Left cardiac atrium (tissue), 4 donors: ENCODE measurements around the gene GALNT9. TPM values are rescaled to one million over a fixed set of nuclear protein-coding genes. Genes with fewer than 3 reads are reported as not detected.
A peak's percentile ranks its signal among the peaks of the same experiment; 100 is the strongest.

Experiments
- ATAC-seq, 2 donors: fragments of 200-7000 bp; cut with Tn5 transposase; one replicate each; pipeline ENCODE4 v1.9.1; 2020; ENCODE audit warnings: mild to moderate bottlenecking in 2 of 2, moderate library complexity in 2 of 2
- DNase-seq: peaks from one replicate; pipeline ENCODE4 v3.0.0-alpha.2; 2020
- intact Hi-C, 2 donors: fragments of 100-400 bp; cut with DNase I; formaldehyde crosslinking; loops; one replicate each; pipeline versions ENCODE4 v1.14.1 to v1.15.1; 2022 to 2023
- total RNA-seq, 2 donors: library from RNA; stranded (reverse); fragmentation: NEBNext Ultra II Directional; extraction: Animal tissue kit (Norgen Biotek cat#: 25700); gene quantifications; one replicate each; pipeline ENCODE4 v1.2.1, GENCODE V29; 2021
- donor health status: DM: no; HTN: yes; CAD: no.
- donor health status: DM: no; HTN: yes; CAD: no; lungs with severe emphysema.
- donor health status: DM: yes; HTN: yes; CAD: no.
- donor health status: Dilated cardiomyopathy.

Gene GALNT9
- total RNA-seq, 2 donors from 2014 or later: 2.6 to 2.7 TPM

DNA sequence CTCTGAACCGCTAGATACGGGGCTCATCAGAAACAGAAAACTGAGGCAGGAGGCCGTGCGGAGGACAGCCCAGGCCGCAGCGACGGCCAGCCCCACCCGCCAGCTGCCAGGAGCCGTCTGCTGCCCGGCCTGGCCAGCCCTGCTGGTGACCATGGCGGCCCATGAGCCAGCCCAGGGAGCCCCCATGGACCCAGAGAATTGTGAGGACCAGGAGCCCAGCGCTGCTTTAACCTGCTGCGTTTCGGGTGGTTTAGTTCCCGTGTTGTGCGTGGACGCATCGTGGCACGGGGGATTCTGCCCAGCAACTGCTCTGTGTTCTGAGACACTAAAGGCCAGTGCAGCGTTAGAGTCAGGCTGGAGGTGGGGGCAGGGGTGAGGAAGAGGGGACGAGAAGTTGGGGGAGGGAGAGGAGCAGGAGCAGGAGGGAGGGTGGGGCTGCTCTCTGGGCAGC, 140.9 kb downstream of the GALNT9 start:
- no peak for ATAC-seq
- DNase-seq: no peak
- intact Hi-C loops: no loop called here

DNA sequence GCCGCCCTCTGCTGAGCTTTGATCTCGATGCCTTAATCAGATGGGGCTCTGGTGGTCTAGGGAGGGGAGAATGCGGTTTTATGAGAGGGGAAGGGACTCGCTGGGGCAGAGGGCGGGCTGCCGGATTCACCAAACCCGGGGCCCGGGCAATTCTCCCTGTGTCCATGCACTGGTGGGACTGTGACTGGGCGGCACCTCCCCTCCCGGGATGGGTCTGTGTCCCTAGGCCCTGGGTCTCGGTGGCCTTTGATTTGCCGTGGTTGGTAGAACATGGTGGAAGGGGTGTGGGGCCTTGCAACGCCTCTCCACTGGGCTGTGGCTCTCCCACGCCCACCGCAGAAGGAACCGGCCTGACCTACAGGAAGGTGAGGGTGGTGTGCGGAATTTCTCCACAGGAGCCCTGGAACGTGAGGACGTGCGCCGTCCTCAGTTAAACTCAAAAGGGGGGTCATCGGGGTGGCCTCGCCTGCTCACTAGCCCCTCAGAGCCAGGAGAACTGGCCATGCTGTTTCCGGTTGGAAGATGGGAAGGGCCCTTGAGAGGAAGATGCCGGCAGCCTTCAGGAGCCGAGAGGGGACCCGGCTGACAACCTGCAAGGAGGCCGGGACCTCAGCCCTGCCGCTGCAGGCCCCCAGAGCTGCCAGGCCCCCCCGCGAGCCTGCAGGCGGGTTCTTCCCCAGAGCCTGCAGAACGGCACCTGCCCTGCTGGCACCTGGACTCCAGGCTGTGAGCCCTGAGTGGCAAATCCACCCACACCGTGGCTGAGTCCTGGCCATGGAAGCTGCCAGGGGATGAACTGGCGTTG, 141.5 kb downstream of the GALNT9 start:
- intact Hi-C loops: no loop called here
- DNase-seq (no peak), ATAC-seq (no peak)

DNA sequence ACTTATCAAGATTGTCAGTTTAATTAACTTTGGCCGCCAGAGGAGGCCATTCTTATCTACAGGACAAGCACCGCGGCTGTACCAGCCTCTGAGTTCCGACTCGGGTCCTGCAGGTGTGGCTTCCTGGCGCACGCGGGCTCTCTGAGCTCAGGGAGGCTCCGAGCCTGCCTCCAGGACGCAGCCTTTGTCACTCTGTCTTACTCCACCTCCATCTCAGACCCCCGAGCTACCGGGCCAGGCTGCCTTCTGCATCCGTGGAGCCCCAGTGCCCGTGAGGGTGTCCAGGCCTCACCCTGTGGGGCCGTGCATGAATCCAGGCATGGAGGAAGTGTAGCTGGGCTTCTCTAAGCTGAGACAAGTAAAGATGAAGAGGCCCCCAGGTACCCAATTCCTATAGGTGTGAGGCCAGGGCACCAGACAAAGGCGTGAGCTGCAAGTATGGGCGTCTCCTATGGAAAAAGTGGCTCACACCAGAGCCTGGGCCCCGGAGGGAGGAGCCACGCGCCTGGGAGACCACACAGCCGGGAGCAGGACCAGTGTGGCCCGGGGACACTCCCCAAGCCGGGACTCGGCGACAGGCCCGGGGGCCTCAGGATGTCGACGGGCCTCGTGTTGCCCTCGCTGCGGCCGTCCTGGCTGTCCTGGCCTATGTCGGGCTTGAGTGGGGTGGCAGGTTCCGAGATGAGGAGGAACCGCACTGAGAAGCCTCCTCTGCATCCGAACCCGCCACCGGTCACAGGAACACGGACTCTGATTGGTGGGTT, 142.3 kb downstream of the GALNT9 start:
- ATAC-seq (no peak), DNase-seq (no peak)
- intact Hi-C loops: no loop called here

DNA sequence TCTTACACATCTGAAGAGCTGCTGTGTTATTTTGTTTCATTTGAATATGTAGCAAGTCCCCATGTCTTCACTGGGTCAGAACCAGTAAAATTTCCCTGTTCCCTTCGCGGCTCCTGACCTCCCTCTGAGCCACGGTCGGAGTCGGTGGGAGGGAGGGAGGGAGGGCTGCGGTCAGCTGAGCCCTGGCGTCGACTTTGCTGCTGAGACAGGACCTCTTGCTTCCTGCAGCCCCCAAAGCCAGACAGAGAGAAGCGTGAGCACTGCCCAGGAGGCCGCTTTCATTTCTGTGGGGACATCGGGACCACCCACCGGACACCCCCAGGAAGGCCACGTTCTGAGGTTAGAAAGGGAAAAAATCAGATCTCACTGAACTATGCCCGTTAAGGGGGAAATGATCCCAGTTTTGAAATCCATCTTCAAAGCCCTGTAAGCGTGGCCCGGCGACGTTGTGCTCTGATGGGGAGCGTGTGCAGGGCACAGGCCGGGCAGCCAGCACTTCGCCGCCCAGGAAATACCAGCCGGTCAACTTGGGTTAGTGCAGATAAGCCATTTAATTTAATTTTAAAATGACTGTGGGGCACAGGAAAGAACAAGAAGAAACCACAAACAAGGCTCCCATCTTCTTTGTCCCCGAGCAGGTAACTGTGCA, 143.1 kb downstream of the GALNT9 start:
- intact Hi-C loops: no loop called here
- DNase-seq (no peak), ATAC-seq (no peak)

DNA sequence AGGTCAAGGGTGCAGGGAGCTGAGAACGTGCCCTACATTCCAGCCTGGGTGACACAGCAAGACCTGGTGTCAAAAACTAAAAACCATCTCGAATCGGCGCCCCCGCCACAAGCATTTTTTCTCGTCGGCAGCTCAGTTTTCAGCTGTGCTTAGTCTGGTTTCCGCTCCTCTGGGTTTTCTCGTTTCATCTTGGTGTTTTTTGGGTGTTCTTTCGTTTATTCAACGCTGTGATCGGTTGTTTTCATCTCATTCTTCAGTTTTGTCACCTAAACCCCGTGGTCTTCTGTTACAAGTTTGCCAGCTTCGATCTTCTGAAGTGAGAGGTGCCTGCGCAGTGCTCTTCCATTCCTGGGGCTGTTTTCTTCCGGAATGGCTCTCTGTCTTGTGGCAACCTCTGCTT, 143.7 kb downstream of the GALNT9 start:
- DNase-seq (no peak), ATAC-seq (no peak)

DNA sequence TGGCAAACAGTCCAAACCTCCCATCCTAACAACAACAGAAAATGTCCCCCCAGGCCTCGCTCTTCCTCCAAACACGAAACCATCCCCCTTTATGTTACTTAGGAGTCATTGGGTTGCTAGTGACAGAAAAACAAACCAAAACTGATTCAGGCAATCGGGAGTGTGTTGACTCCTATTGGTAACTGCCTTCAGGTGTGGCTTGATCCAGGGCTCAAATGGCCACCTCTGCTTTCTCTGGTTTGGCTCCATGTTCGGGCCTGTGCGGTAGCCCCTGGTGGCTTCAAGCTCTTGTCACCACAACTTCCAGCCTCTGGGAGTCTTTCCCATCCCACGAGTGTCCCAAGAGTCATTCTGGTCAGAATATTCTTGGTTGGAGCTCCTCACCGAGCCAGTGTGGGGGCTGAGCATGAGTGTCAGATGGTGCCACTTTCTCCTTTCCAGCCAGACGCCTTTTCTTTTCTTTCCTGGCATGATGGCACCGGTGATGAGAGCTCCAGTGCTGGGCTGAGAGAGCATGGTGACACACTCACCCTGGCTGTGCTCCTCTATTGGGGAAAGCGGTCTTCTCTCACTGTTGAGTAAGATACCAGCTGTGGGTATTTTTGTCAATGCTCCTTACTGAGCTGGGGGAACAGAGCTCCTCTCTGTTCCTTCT, 146.6 kb downstream of the GALNT9 start:
- DNase-seq (no peak), ATAC-seq (no peak)
- intact Hi-C loops: no loop called here

More for the DNA sequence above, 143.7 kb downstream of the GALNT9 start:
- intact Hi-C loops: no loop called here

DNA sequence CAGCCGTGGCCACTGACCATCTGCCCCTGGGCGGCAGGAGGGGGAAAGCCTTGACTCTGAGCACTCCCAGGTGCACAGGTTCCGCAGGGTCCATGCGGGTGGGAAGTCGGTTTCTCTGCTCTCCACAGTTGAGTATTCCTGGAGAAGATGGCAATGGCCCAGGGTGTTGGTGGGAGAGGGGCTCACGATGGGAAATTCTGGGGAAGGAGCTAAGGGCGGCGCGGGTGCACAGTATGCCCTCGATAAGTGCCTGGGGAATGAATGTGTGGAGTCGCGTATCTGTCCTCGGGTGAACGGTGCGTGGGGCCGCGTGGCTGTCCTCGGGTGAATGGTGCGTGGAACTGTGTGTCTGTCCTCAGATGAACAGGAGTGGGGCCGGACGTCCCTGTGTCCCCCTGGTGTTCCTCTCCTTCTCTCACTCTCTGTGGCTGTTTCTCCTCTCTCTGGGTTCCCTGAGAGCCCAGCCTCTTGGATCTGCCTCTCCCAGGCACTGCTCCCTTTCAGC, 147.1 kb downstream of the GALNT9 start:
- intact Hi-C loops: no loop called here
- no peak for DNase-seq
- no peak for ATAC-seq

DNA sequence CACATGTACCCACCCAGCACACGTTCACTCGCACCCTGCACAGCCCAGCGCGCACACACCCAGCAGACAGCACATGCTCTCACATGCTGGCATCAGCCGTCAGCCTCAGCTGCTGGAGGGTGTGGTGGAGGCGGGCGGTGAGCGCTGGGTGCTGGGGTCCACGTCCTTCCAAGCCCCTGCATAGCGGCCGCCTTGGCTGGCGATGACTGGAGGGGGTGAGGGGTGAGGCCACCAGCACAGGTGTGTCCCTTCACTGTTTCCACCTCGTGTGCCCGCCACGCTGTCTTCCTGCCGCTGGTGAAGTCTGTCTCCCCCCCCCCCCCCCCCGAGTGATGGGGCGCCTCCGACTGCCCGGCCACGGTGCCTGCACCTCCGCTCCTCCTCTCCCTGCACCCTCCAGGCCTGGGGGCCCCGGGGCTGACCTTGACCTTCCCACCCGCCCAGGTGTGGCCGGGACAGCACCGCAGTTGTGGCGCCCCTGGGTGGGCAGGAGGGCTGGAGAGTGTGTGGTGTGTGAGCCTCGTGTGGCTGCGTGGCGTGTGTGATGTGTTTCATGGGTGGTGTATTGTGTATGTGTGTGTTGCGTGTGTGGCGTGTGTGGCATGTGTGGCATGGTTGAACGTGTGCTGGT, 147.7 kb downstream of the GALNT9 start:
- intact Hi-C loops: no loop called here
- ATAC-seq: no peak
- no peak for DNase-seq

DNA sequence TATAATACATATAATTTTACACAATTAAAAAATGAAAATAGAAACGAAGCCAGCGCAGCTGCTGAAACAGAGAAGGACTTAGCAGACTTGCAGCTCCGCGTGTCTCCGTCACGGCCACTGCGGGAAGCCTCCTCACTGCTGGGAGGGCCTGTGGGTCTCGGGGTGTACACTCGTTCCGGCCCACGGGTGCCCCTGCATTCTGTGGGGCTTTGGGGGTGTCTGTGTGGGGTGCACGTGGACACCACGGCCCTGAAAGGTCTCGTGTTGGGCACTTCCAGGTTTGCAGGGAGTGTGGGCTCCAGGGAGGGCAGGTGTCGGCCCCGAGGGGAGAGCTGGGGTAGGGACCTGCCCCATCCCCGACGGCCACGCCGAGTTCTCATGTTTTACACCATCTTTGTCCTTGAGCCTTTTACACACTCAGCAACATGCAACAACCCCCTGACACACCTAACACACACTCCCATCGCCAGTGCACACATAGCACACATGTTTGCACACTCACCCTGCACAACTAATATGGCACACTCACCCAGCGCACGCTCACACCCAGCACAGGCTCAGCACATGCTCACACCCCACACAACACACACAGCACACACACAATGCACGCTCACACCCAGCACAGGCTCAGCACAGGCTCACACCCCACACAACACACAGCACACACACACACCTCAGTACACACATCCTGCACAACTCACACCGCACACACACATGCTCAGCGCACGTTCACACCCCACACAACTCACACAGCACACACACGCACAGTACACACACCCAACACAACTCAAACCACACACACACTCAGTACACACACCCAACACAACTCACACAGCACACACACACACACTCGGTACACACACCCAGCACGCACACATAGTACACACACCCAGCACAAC, 148.5 kb downstream of the GALNT9 start:
- no peak for ATAC-seq
- intact Hi-C loops: no loop called here
- DNase-seq: peak; percentile 11

DNA sequence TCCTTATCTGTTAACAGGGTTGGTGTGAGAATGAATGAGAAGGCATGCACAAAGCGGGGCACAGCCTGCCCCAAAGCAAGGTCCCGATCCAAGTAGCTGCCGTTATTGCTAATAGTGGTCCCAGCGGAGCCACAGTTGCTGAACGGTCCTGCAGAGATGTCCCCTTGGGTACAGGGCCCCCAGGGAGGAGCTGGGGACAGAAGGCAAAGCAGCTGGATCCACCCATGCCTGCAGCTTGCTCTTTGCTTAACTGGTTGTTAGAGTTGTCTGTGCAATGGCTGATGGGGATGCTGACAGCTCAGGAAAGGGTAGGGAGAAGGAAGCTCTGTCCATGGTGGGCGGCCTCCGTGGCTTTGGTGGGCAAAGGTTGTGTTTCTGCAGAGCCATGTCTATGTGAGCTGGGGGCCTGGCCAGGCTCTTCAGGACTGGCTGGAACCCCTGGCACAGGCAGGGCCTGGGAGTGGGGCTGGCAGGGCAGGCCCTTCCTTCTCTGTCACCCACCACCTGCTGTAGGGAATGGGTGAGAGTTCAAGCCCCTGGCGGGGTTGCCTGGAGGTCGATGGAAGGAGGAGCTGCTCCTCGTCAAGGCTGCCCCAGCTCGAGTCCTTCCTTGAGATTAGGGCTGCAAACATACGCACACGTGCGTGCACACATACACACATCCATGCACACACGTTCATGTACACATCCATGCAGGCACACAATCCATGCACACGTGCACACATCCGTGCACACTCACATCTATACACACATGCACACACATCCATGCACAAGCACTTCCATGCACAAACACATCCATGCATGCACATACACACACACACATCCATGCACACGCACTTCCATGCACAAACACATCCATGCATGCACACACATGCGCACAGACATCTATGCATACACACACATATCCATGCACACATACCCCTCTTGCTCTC, 149.7 kb downstream of the GALNT9 start:
- intact Hi-C loops: no loop called here
- DNase-seq: no peak
- no peak for ATAC-seq

DNA sequence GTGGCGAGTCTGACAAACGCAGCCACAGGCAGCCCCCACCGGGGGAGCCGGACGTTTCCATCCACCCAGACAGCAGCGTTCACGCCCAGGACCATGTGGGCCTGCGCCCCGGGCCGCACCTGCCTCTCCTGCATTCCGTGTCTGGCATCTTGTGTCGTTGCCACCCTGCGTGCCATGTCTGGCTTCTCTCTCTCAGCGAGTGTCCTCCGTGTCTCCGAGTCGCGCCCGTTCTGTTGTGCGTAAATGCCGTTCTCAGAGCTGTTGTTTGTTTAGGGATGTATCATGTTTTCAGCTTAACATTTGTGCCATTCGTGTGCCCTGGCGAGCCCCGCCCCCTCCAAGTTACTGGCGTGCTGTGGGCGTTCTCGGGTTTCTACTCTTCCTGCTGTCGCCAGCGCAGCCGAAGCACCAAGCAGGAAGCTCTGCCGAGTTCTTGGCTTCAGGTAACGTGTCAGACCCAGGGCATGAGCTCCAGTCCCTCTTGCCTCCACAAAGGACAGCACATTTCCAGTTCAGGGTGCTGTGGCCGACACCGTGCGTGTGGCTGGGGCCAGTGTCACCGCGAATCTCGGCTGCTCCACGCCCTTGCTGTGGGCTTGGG, 150.5 kb downstream of the GALNT9 start:
- DNase-seq (no peak), ATAC-seq (no peak)
- intact Hi-C loops: no loop called here

DNA sequence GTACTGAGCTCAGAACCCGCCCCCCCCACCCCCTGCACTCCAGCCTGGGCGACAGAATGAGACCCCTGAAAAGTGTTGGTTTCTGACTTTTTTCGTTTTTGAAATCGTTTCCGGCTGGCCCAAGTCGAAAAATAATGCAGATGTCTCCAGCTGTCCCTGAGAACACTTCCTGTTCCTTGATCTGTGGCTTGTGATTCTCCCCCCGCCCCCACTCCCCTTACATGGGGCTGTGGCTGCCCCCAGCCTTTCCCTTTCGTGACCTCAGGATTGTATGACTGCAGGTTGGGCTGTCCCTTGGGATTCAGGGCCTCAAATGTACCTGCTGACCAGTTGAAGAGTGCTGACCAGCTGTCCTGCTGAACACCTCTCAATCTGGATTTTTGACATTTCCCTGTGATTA, 151.1 kb downstream of the GALNT9 start:
- DNase-seq: no peak
- intact Hi-C loops: no loop called here
- no peak for ATAC-seq

DNA sequence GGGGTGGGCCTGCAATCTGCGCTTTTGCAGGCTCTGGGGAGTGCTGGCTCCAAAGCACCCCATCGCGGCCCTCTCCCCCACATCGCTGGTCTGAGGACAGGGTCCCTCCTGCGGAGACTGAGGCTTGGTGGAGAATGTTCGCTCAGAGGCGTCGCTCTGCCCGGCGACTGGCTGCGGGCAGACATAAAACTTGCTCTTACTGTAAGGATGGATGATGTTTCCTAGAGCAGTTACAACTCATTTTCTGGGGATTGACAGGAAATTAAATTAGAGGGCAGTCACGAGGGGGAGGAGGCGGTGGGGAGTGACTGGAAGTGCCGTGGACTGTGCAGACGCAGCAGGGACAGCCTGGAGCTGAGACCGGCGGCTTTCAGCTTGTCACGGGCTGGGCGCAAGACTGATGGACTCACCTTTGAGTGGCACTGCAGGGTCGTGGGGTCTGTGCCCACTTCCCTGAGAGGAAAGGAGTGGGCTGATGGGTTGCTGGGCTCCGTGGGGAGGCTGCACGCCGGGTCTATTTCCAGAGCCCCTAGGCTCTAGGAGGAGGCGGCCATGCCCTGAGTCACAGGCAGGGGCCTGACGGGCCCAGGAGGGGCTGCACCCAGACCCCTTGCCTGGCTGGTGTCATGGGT, 152.4 kb downstream of the GALNT9 start:
- intact Hi-C loops: no loop called here
- peak; percentile 5 for DNase-seq
- ATAC-seq: no peak

DNA sequence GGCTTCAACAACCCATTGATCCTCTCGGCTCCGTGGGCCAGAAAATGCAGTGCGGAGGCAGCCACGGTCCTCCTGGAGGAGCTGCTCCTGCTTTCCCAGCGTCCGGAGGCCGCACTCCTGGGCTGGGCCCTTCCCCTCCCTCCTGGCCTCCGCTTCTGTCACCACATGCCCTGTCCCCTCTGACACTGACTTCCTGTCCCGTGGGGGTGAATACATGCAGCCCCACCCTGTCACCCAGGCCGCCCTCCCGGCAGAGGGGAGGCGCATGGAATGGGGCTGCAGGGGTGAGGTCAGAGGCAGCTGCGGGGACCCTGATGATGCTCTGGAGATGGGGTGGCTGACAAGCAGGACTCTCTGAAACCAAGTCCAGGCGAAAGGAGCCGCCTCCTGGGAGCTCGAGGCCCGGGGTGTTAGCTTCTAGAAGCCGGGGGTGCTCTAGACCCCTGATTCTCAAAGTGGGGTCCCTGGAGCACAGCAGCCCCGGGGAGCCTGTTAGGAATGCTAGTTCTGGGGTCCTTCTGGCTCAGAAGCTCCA, 152.9 kb downstream of the GALNT9 start:
- peak; percentile 13 for DNase-seq
- no peak for ATAC-seq
- intact Hi-C loops: no loop called here

DNA sequence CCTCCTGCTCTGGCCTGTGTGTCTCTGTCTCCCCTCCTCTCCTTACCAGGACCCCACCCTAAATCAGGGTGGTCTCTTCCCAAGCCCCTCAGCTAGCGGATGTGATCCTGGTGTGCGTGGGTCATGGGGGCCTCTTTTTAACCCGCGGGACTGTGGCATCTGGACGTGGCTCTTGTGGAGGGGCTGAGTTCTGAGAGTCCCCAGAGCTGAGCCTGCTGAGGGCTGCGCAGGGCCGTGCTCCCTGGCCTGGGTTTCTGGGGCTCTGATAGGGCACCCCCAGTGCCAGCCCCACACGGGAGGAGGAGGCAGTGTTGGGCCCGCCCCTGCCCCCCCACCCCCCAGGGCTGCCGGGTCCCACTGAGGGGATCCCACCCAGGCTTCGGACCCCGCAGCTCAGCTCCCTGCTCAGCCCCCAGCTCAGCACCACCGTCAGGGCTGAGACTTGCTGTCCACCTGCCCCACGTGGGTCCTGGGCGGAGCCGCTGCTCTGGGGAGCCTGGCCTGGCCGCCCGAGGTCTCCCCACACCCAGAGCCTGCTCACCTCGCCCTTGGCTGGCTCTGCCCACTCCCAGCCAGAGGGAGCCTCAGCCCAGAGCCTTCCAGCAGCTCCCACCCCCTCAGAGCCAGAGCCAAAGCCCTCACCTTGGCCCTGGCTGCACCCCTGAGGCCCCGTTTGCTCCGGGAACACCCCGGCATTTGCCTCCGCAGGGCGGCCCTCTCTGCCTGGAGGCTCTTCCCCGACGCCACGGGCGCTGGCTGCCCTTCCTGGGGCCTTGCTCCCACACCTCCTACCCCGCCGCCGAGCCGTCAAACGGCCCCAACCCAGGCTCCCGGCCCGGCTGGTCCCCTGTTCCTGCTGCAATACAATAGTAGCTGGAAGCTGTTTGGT, 153.6 kb downstream of the GALNT9 start:
- peak; percentile 8 for DNase-seq
- intact Hi-C loops: no loop called here
- ATAC-seq: no peak
